ENCODE data around the gene THEMIS2.

DNA sequence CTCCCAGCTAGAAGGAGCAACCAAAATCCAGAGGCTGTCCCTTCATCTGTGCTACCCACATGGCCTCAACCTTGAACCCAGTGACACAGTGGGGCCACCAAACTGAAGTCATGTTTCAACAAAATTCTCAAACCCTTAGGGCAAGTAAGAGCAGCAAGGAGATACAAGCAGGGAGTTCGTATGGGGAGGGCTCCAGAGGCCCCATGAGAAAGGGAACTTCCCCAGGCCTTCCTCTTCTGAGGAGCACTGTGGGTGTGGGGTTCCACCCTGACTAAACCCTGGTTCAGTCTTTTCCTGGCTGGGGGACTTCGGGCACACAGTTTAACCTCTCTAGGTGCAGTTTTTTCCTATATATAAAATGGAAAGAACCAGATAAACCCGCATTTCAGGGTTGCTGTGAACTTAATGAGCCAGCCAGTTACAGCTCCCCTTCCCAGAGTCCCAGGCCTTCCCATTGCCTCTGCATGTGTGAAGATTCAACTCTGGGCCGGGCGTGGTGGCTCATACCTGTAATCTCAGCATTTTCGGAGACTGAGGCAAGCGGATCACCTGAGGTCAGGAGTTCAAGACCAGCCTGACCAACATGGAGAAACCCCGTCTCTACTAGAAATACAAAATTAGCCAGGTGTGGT lies 8.0 kb upstream of the THEMIS2 start:
- TF ChIP-seq, protein P1, sequence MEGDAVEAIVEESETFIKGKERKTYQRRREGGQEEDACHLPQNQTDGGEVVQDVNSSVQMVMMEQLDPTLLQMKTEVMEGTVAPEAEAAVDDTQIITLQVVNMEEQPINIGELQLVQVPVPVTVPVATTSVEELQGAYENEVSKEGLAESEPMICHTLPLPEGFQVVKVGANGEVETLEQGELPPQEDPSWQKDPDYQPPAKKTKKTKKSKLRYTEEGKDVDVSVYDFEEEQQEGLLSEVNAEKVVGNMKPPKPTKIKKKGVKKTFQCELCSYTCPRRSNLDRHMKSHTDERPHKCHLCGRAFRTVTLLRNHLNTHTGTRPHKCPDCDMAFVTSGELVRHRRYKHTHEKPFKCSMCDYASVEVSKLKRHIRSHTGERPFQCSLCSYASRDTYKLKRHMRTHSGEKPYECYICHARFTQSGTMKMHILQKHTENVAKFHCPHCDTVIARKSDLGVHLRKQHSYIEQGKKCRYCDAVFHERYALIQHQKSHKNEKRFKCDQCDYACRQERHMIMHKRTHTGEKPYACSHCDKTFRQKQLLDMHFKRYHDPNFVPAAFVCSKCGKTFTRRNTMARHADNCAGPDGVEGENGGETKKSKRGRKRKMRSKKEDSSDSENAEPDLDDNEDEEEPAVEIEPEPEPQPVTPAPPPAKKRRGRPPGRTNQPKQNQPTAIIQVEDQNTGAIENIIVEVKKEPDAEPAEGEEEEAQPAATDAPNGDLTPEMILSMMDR (conservative IDR thresholded peaks at IDR 0.05; ENCODE audit: low read depth, low read length): no peak
- TF ChIP-seq EZH2 (IDR thresholded peaks at IDR 0.05; ENCODE audit: low read length, unreplicated experiment) (no peak), EZH2phosphoT487 (IDR thresholded peaks at IDR 0.05; ENCODE audit: borderline replicate concordance, low read length) (no peak)

All from PC-3 (cell line).